Measurements from ENCODE around the gene PARL. TPM values are rescaled to one million over a fixed set of nuclear protein-coding genes. Genes with fewer than 3 reads are reported as not detected.

PARL gene
- polyA plus RNA-seq, 2 of the 4 experiments (the other 2 are of a cell fraction): 45.9 to 71.6 TPM

DNA sequence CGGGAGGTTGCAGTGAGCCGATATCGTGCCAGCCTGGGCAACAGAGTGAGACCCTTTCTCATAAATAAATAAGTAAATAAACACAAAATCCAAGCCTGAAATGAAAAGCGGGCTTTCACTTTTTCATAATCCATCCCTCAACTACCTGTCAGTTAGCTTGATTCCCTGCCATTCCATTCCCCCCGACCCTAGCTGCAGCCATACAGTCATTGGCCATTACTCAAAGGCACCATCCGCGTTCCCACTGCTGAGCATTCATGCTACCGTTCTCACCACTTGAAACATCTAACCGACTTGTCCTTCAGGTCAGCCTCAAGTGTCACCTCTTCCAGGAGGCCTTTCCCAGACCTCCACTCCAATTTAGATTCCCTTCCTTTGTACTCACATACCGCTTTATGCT, 1.1 kb upstream of the PARL start (continued):
- TF ChIP-seq, protein P1, sequence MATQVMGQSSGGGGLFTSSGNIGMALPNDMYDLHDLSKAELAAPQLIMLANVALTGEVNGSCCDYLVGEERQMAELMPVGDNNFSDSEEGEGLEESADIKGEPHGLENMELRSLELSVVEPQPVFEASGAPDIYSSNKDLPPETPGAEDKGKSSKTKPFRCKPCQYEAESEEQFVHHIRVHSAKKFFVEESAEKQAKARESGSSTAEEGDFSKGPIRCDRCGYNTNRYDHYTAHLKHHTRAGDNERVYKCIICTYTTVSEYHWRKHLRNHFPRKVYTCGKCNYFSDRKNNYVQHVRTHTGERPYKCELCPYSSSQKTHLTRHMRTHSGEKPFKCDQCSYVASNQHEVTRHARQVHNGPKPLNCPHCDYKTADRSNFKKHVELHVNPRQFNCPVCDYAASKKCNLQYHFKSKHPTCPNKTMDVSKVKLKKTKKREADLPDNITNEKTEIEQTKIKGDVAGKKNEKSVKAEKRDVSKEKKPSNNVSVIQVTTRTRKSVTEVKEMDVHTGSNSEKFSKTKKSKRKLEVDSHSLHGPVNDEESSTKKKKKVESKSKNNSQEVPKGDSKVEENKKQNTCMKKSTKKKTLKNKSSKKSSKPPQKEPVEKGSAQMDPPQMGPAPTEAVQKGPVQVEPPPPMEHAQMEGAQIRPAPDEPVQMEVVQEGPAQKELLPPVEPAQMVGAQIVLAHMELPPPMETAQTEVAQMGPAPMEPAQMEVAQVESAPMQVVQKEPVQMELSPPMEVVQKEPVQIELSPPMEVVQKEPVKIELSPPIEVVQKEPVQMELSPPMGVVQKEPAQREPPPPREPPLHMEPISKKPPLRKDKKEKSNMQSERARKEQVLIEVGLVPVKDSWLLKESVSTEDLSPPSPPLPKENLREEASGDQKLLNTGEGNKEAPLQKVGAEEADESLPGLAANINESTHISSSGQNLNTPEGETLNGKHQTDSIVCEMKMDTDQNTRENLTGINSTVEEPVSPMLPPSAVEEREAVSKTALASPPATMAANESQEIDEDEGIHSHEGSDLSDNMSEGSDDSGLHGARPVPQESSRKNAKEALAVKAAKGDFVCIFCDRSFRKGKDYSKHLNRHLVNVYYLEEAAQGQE (IDR thresholded peaks at IDR 0.05): no peak
- no peak for TF ChIP-seq ZSCAN20 (CRISPR knock-in tag; IDR thresholded peaks at IDR 0.05)
- TF ChIP-seq HOXA7 (CRISPR knock-in tag; IDR thresholded peaks at IDR 0.05): no peak

GRCh38 chr3:183884097-183884426, 618 bp downstream of the PARL start:
- peak overlapping the region; percentile 79 for H3K4me3 ChIP-seq
- ATAC-seq: no peak
- POLR2A ChIA-PET: interaction anchor here (1.2 kb wide), 1 partner anchor 11 kb away, joined by 3 read pairs; no protein-coding TSS in a partner anchor

More at GRCh38 chr3:183884097-183884426, 618 bp downstream of the PARL start:
- FAIRE-seq (no peak), DNase-seq (ENCODE audit: low read depth in 1 of 2, low spot score in 1 of 2) (no peak)
- TF ChIP-seq RAD21 (conservative IDR thresholded peaks at IDR 0.05 in 1 of 2, IDR thresholded peaks at IDR 0.05 in 1 of 2) (no peak), BHLHE40 (IDR thresholded peaks at IDR 0.05; ENCODE audit: low read depth, low read length) (no peak), EHF (CRISPR knock-in tag; IDR thresholded peaks at IDR 0.05) (no peak), CBX2 (IDR thresholded peaks at IDR 0.05; ENCODE audit: borderline replicate concordance, low read depth) (no peak), SREBF2 (IDR thresholded peaks at IDR 0.05) (no peak), USF2 (IDR thresholded peaks at IDR 0.05) (no peak), CHD2 (IDR thresholded peaks at IDR 0.05; ENCODE audit: low read length, partially characterized antibody) (no peak), SMC3 (IDR thresholded peaks at IDR 0.05) (no peak), ZFP36 (IDR thresholded peaks at IDR 0.05; ENCODE audit: borderline replicate concordance, partially characterized antibody) (no peak), POLR2A (IDR thresholded peaks at IDR 0.05; ENCODE audit: low read length) (no peak), NR3C1 (IDR thresholded peaks at IDR 0.05) (no peak), BCL3 (IDR thresholded peaks at IDR 0.05) (no peak), PBX3 (IDR thresholded peaks at IDR 0.05) (no peak), RNF2 (IDR thresholded peaks at IDR 0.05; ENCODE audit: borderline replicate concordance, low read depth) (no peak), ZNF302 (CRISPR knock-in tag; IDR thresholded peaks at IDR 0.05) (no peak), CEBPB (IDR thresholded peaks at IDR 0.05) (no peak)
- Histone ChIP-seq H3K4me2 (peak overlapping the region; percentile 94), H3K9me3 (no peaks in the 10 kb centered on the region), H3K27ac (peak overlapping the region; percentile 79 to 94), H3K4me1 (peaks cover 15% of the 10 kb centered on the region; the same call in 2 of the 3 replicates)
- 6% methylated on average over 9 of the region's 9 CpGs for WGBS (ENCODE audit: missing lambda C conversion rate)
- CTCF ChIA-PET: interaction anchor here (0.6 to 5.6 kb wide), 24 partner anchors 9 to 760 kb away, joined by 3 to 49 read pairs (median 5); partner anchors contain the start of gene ABCC5

Measured in A549 (cell line).